GM18517 (cell line): ENCODE results near the gene ATP10B.
"Not testable (repeated sequence)": the region's sequence is repeated elsewhere in the genome, so short reads cannot be mapped to it uniquely, and the experiment has no call there.

Experiments
- ATAC-seq: cut with Tn5 transposase; IDR thresholded peaks from one replicate; pipeline ENCODE4 v1.9.1; 2021; ENCODE audit warnings: mild to moderate bottlenecking, moderate library complexity; ENCODE audit not compliant: unreplicated experiment

ATP10B gene

GRCh38 chr5:160833806-160834205 is 18.2 kb downstream of the ATP10B start:
- ATAC-seq: no peak

GRCh38 chr5:160831801-160832200 is 20.2 kb downstream of the ATP10B start:
- ATAC-seq: no peak

- ATAC-seq: no peak
Measured at GRCh38 chr5:160824301-160825001, 27.6 kb downstream of the ATP10B start.

- not testable (repeated sequence) for ATAC-seq
Measured at GRCh38 chr5:160812996-160813395, 39.0 kb downstream of the ATP10B start.

GRCh38 chr5:160805376-160805775 is 46.6 kb downstream of the ATP10B start:
- no peak for ATAC-seq

- ATAC-seq: no peak
Measured at GRCh38 chr5:160802592-160802991, 49.4 kb downstream of the ATP10B start.

GRCh38 chr5:160800375-160801275 is 51.4 kb downstream of the ATP10B start:
- no peak for ATAC-seq

- no peak for ATAC-seq
Measured at GRCh38 chr5:160799184-160799583, 52.8 kb downstream of the ATP10B start.

GRCh38 chr5:160797020-160797419 is 55.0 kb downstream of the ATP10B start:
- ATAC-seq: no peak

GRCh38 chr5:160793530-160793899 is 58.5 kb downstream of the ATP10B start:
- no peak for ATAC-seq

GRCh38 chr5:160792732-160793529 is 59.1 kb downstream of the ATP10B start:
- no peak for ATAC-seq

GRCh38 chr5:160792281-160792680 is 59.7 kb downstream of the ATP10B start:
- no peak for ATAC-seq

GRCh38 chr5:160789219-160789859 is 62.7 kb downstream of the ATP10B start:
- ATAC-seq: no peak

GRCh38 chr5:160788102-160788660 is 63.8 kb downstream of the ATP10B start:
- ATAC-seq: no peak

- ATAC-seq: no peak
Measured at GRCh38 chr5:160787240-160787639, 64.8 kb downstream of the ATP10B start.

GRCh38 chr5:160774666-160775315 is 77.2 kb downstream of the ATP10B start:
- ATAC-seq: no peak

- no peak for ATAC-seq
Measured at GRCh38 chr5:160773646-160774410, 78.2 kb downstream of the ATP10B start.

- no peak for ATAC-seq
Measured at GRCh38 chr5:160772854-160773253, 79.2 kb downstream of the ATP10B start.

GRCh38 chr5:160770718-160771117 is 81.3 kb downstream of the ATP10B start:
- ATAC-seq: no peak
